Limb (tissue), 2 donors: ENCODE measurements around the gene PPP1R7.

Source experiments
- DNase-seq, 2 donors: peaks; one replicate each; pipeline ENCODE4 v3.0.0-alpha.2; 2016; ENCODE audit errors: extremely low spot score in 2 of 2

Gene PPP1R7

GRCh38 chr2:241228860-241229516 lies 78.7 kb downstream of the PPP1R7 start:
- no peak for DNase-seq

GRCh38 chr2:241229563-241230401 lies 79.5 kb downstream of the PPP1R7 start:
- DNase-seq, result no peak

- DNase-seq, result no peak
Measured at GRCh38 chr2:241230435-241230834, 80.2 kb downstream of the PPP1R7 start.

GRCh38 chr2:241232736-241233575 lies 82.7 kb downstream of the PPP1R7 start:
- DNase-seq, result no peak
